Measurements from ENCODE around the gene BUB1B.

DNA sequence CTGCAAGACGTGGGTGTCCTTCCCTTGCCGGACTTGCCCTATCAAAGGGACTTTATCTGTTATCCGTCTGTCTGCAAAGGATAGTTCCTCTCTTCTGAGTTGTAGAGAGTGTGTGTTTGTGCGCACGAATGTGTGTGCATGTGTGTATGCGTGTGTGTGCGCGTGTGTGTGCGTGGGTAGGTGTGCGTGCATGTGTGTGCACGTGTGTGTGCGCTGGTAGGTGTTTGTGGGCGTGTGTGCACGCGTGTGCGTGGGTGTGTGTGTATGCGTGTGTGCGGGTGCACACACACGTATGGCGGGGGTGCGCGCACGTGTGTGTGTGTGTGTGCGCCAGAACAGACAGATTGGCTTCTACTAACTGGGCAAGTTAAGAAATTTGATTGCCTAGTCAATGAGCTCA is 48.1 kb upstream of the BUB1B start:
- TF ChIP-seq, protein P1, sequence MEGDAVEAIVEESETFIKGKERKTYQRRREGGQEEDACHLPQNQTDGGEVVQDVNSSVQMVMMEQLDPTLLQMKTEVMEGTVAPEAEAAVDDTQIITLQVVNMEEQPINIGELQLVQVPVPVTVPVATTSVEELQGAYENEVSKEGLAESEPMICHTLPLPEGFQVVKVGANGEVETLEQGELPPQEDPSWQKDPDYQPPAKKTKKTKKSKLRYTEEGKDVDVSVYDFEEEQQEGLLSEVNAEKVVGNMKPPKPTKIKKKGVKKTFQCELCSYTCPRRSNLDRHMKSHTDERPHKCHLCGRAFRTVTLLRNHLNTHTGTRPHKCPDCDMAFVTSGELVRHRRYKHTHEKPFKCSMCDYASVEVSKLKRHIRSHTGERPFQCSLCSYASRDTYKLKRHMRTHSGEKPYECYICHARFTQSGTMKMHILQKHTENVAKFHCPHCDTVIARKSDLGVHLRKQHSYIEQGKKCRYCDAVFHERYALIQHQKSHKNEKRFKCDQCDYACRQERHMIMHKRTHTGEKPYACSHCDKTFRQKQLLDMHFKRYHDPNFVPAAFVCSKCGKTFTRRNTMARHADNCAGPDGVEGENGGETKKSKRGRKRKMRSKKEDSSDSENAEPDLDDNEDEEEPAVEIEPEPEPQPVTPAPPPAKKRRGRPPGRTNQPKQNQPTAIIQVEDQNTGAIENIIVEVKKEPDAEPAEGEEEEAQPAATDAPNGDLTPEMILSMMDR (optimal IDR thresholded peaks at IDR 0.05 in 1 of 3, IDR thresholded peaks at IDR 0.05 in 1 of 3, conservative IDR thresholded peaks at IDR 0.05 in 1 of 3; ENCODE audit: extremely low read depth in 1 of 3, insufficient read depth in 2 of 3, low read length in 3 of 3): no peak
- no peak for TF ChIP-seq EZH2 (IDR thresholded peaks at IDR 0.05; ENCODE audit: low read length)

Data from keratinocyte (primary cell).